BJ (cell line): ENCODE results near the gene THOP1. TPM values are rescaled to one million over a fixed set of nuclear protein-coding genes. Genes with fewer than 3 reads are reported as not detected.

Experiments
- CTCF ChIA-PET: fragments of 350-600 bp; formaldehyde crosslinking; extraction: SDS; loops from one replicate; lab custom pipeline; 2021; ENCODE audit warnings: antibody characterized with exemption, inconsistent platforms; lab: Yijun Ruan, JAX
- POLR2A ChIA-PET: fragments of 300-600 bp; sonication (Branson Sonifier 250); formaldehyde crosslinking; extraction: SDS; loops from one replicate; lab custom pipeline; 2021; ENCODE audit warnings: antibody characterized with exemption; lab: Charles Lee
- DNase-seq: peaks from one replicate; pipeline ENCODE4 v3.0.0-alpha.2; 2011; ENCODE audit warnings: low read depth
- H3K27me3 ChIP-seq: 2 replicates; pipeline ENCODE4 v1.6.0; 2011; ENCODE audit warnings: low read length; ENCODE audit not compliant: control insufficient read depth, insufficient read depth
- H3K36me3 ChIP-seq: 2 replicates; pipeline ENCODE4 v1.5.1; 2011; ENCODE audit warnings: low read length; ENCODE audit not compliant: control insufficient read depth, insufficient read depth
- H3K4me3 ChIP-seq: 2 replicates; pipeline ENCODE4 v1.5.1; 2011; ENCODE audit warnings: low read depth, mild to moderate bottlenecking, control low read depth, low read length
- CTCF ChIP-seq: IDR thresholded peaks from 2 replicates; pipeline ENCODE4 v1.5.1; 2011; ENCODE audit warnings: low read depth, mild to moderate bottlenecking, control low read depth, inconsistent platforms, low read length, moderate library complexity; ENCODE audit not compliant: insufficient read depth
- polyA plus RNA-seq: library from polyadenylated mRNA; depleted of rRNA; stranded (reverse); fragments of >200 nt; gene quantifications from 2 replicates; pipeline ENCODE4 v1.2.3, GENCODE V29; 2011

THOP1 gene
- polyA plus RNA-seq, 1 experiment = 71.7 TPM

GRCh38 chr19:2840794-2841791 lies 55.8 kb downstream of the THOP1 start, which contains the start of gene ZNF555:
TSS of gene ZNF555 (plus strand) at chr19:2841475. CDS start at chr19:2841573, 98 bp downstream.
- Histone ChIP-seq H3K36me3 (no peaks in the 10 kb centered on the region; the same call in 1 of the 2 replicates), H3K4me3 (peak within 1 kb of the TSS; percentile 93), H3K27me3 (no peaks in the 10 kb centered on the region)
- DNase-seq = peak; percentile 95
- peak; percentile 56 for TF ChIP-seq CTCF
- ChIA-PET CTCF (interaction anchor here (0.8 to 1.6 kb wide), 5 partner anchors 10 to 193 kb away, joined by 3 to 5 read pairs (median 3); partner anchors contain the start of gene ZNF554), POLR2A (interaction anchor here (0.5 to 1.0 kb wide), 2 partner anchors 60 to 139 kb away, joined by 3 read pairs; partner anchors contain the start of gene ZNF57)

- TF ChIP-seq CTCF = no peak
- DNase-seq = no peak
- no peaks in the 10 kb centered on the region for H3K27me3 ChIP-seq
- peaks cover 1% of the 10 kb centered on the region; the same call in 1 of the 2 replicates for H3K36me3 ChIP-seq
- peak overlapping the region; percentile 93 for H3K4me3 ChIP-seq
- ChIA-PET POLR2A (interaction anchor here (0.5 to 1.0 kb wide), 2 partner anchors 59 to 140 kb away, joined by 3 read pairs; partner anchors contain the start of gene ZNF57), CTCF (interaction anchor here (0.8 to 1.6 kb wide), 5 partner anchors 9 to 194 kb away, joined by 3 to 5 read pairs (median 3); partner anchors contain the start of gene ZNF554)
Measured at GRCh38 chr19:2841855-2842574, 56.7 kb downstream of the THOP1 start.

GRCh38 chr19:2845107-2845506 lies 59.8 kb downstream of the THOP1 start:
- H3K27me3 ChIP-seq = no peaks in the 10 kb centered on the region
- ChIA-PET CTCF (no interaction called here), POLR2A (no interaction called here)
- DNase-seq = no peak
- peaks cover 1% of the 10 kb centered on the region; the same call in 1 of the 2 replicates for H3K36me3 ChIP-seq
- no peak overlapping the region for H3K4me3 ChIP-seq
- TF ChIP-seq CTCF = no peak

GRCh38 chr19:2846180-2846894 lies 61.0 kb downstream of the THOP1 start:
- ChIA-PET CTCF (no interaction called here), POLR2A (no interaction called here)
- no peak for DNase-seq
- no peak overlapping the region for H3K4me3 ChIP-seq
- H3K36me3 ChIP-seq = peaks cover 1% of the 10 kb centered on the region; the same call in 1 of the 2 replicates
- H3K27me3 ChIP-seq = no peaks in the 10 kb centered on the region
- no peak for TF ChIP-seq CTCF
